ENCODE results near the gene LTA4H.

- no peak for TF ChIP-seq CTCF (IDR thresholded peaks at IDR 0.05)
- no peak for TF ChIP-seq POLR2AphosphoS5 (IDR thresholded peaks at IDR 0.05)
- TF ChIP-seq POLR2A (IDR thresholded peaks at IDR 0.05), result no peak
- no peak for TF ChIP-seq EP300 (IDR thresholded peaks at IDR 0.05)
Measured at GRCh38 chr12:96077081-96077480, 41.7 kb upstream of the LTA4H start.

Data from gastroesophageal sphincter (tissue), 3 donors.